ENCODE data around the gene JAG2.
A peak's percentile ranks its signal among the peaks of the same experiment; 100 is the strongest.

Gene JAG2

GRCh38 chr14:105107781-105108515 lies 60.6 kb downstream of the JAG2 start:
- no peak for DNase-seq

GRCh38 chr14:105107351-105107750 lies 61.2 kb downstream of the JAG2 start:
- no peak for DNase-seq

DNA sequence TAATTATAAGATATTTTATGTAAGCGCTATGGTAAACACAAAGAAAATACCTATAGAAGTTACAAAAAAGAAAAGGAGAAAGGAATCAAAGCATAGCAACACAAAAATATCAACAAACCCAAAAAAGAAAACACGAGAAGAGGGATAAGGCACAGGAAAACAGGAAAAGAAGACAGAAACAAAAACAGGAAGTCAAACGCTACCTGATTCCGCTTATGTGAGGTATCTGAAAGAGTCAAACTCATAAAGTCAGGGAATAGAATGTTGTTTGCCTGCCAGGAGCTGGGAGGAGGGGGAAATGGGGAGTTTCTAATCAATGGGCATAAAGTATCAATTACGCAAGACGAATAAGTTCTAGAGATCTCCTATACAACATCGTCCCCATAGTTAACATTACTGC lies 63.4 kb downstream of the JAG2 start:
- DNase-seq: no peak

DNA sequence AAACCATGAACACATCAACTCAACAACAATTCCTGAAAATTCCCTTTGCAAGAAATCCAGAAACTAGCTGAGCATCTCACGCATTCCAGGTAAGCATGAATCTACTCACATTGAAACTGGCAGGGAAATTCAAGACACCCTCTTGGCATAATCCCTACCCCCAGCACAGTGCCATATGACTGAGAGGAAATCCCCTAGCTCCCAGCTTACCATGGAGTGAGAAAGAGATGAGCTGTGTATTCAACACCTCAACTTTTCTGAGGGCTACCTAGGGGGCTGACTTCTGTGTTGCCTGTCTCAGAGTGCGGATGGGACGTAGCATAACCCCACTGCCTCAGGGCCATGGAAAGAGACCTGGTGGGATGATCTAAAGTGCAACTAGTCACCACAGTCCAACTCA lies 65.7 kb downstream of the JAG2 start:
- no peak for DNase-seq

GRCh38 chr14:105102361-105102870 lies 66.2 kb downstream of the JAG2 start:
- DNase-seq: no peak

GRCh38 chr14:105100910-105101309 lies 67.7 kb downstream of the JAG2 start:
- DNase-seq: no peak

GRCh38 chr14:105099778-105100177 lies 68.8 kb downstream of the JAG2 start:
- no peak for DNase-seq

- no peak for DNase-seq
Measured at GRCh38 chr14:105098316-105098715, 70.3 kb downstream of the JAG2 start.

DNA sequence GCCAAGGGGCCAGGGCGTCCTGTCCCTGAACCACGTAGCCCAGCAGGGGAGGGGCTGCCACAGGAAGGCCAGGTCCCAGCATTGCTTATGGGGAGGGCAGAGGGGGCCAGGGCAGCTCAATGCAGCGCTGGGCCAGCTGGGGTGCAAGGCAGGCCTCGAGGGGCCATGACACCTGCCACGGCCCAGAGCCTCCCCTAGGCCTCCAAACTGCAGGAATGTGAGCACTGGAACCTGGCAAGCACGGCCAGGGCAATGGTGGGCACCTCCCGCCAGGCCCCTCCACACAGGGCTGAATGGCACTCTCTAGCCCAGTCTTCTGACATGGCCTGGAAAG lies 70.8 kb downstream of the JAG2 start:
- DNase-seq: no peak

- DNase-seq: no peak
Measured at GRCh38 chr14:105096206-105096875, 72.2 kb downstream of the JAG2 start.

DNA sequence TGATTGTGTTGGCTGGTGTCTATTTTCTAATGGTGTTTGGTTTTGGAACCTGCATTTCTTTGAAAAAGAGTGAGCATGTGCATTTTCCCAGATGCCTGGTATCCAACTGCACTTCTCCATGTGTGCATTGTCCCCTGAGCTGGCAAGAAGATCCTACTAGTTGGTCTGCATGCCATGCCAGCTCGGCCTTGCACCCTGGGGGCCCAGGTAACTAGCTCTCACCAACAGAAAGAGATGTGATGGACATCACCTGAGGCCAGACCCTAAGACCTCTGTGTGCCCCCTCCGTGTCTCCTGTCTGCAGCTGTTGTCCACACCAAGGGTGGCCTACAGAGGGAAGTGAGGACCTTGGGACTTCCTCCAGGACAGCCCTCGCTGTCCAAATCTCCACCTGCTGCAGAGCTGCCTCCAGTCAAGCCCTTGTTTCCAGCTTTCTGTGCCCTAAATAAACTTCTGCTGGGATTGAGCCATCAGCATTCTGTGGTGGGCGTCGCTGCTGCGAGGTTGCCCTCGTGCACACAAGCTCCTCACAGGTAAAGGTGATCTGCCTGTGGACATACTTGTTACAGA lies 73.3 kb downstream of the JAG2 start:
- DNase-seq: no peak

DNA sequence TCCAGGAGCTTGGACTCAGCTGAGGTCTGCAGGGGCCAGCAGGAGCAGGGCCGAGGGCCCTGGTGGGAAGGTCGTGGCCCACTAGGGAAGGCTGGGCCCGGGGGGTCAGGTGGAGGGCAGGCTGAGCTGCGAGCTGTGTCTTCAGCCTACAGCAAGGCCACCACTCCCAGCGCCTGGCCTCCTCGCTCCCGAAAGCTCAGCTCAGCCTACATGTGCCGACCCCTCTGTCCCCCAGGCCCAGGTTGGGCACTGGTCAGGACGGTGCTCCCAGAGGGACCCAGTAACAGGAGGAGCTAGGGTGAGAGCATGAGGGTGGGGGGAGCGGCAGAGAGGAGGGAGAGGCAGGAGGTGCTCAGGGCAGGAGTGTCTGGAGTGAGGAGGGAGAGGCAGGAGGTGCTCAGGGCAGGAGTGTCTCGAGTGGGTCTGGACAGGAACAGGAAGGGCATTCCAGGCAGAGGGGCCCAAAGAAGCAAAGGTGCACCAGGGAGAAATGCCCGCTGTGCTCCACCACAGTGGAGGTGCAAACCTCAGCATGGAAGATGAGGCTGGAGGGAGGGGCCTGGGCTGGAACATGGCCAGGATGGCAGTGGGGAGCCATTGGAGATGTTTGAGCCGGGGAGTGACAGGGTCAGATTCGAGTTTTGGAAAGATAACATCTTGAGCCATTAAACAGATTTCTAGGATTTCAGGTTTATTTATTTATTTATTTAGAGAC lies 74.2 kb downstream of the JAG2 start:
- DNase-seq: no peak

DNA sequence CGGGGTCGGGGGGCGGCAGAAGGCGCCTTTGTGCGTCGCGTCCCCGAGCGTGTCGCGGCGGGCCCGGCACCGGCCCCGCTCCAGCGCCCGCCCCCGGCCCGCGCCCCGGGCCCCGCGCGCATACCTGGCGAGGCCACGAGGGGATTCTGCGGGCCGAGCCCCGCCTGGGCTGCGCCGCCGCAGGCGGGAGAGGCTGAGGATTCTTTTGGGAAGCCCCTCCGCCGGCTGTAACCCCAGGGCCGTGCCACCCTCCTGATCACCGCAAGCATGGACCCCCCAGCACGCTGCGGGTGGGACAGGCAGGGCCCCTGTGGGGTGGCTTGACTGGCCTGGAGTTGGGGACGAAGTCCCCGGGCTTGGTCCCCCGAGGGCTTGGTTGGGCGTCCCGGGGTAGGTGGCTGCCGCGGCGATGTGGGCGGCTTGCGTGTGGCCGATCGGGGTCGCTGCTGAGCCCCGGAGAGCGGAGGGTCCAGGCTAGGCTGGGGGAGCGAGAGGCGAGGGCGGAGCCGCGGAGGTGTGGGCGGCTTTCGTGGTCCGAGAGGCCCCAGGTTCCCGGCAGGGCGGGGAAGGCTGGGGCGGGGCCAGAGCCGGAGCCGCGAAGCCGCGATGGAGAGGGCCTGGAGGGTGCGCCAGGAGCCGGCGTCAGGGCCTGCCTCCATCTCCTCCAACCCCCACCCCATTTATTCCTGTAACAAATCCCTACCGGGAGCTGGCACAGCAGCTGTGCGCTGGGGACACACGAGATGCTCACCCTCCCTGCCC lies 75.0 kb downstream of the JAG2 start:
- peak; percentile 83 for DNase-seq

DNA sequence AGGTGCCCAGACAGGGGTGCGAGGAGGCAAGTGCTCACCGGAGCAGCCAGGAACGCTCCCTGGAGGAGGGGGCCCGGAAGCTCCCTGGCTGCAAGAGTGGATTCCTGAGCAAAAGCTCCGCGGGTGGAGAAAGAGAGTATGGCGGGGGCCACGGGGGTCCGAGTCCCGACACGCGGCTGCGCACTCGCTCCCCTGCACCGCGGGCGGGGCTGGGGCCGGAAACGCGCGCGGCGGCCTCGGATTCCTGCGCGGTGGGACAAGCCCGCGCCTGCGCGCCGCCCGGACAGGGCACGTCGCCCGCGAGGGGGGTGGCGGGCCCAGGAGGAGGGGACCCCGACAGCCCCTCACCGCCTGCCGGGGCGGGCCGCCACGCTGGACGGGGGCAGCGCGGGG lies 75.5 kb downstream of the JAG2 start:
- DNase-seq: peak; percentile 72

DNA sequence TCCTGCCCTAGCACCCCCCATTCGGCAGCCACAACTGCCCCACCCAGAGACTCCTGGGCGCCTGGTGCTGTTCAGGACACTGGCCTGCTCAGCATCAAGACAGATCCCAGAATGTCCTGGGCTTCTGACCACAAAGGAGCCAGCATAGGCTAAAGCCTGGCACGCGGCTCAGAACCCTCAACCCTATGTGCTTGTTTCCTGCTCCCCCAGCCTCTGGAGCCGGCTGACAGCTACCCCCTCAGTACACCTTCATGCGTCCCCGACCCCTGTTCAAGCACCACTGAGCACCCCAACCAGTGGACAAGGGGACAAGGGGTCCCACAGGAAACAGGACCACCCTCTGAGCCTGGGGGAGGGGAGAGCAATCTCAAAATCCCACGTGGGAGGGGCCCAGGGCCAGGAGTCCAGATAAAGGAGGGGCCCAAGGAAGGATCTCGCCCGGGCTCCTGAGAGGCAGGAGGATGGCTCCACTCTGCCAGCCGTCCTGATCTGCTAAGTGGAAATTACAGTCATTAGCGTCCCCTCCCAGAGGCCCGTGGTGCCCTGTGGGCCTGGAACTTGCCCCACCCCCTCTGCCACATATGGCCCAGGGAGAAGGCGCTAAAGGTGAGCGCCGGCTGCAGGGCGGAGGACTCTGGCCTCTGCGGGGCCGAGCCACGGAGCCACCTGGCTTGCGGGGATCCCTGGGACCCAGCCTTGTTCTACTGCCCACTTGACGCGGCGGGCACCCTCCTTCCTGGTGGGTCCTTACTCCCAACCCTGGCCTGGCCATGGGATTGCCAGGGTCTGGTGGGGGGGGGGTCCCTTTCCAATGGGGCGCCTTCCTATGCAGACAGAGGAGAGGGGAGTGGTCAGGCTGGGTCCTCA lies 76.2 kb downstream of the JAG2 start:
- no peak for DNase-seq

- no peak for DNase-seq
Measured at GRCh38 chr14:105091517-105092170, 76.9 kb downstream of the JAG2 start.

DNA sequence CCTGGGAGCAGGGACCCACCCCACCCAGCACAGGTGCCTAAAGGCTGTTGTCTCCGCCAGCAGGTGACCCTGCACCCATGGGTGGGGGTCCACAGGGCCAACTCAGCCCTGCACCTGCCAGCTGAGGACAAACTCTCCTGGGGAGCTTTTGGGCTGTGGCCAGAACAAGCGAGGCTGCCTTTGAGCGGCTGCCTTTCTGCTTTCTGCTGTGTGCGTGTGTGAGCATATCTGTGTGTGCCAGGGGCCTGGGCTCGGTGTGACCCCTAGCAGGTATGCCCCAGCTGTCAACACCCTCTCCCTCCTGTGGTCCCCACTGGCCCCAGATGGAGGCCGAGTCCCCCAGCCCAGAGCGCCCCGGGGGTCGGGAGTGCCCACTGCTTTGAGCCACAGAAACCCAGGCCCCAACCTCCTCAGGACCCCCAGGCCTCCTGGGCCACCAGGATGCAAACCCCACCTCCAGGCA lies 77.5 kb downstream of the JAG2 start:
- no peak for DNase-seq

Data from fibroblast of skin of right biceps (primary cell).